CD4-positive, alpha-beta T cell treated with Interferon gamma for 1 hour (primary cell): ENCODE measurements around the gene GP2.

Experiments
- DNase-seq: peaks from one replicate; pipeline ENCODE4 v3.0.0-alpha.2; 2020

Gene GP2

DNA sequence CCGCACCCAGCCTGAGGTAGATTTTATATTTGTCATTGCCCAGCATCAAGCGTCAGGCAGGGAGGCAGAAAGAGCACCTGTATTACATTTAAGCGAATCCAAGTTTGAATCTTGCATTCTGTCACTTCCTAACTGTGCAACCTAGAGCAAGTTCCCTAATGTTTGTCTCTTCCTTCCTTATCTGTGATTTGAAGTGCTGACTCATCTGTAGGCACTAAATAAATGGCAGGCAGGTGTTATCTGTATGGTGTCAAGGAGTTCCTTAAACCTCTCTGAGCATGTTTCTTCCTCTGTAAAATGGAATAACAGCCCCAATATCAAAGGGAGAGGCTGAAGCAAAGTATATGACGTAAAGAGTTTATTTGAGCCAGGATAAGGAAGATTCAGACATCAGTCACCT is 24.3 kb downstream of the GP2 start:
- DNase-seq = no peak

DNA sequence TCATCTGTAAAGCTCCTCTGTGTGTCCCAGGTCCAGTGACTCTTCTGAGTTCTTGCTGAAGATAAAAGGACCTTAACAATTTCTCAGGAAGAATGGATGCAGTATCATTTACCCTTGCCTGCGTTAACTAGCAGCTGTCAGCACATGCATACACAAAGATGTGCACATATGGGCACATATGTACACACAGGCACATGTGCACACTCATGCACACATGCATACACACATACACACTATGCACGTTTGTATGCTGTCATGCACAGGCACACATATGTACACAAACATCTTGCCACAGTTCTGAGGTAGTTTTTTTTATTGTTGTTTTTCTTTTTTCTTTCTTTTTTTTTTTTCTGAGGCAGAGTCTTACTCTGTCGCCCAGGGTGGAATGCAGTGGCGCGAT is 24.9 kb downstream of the GP2 start:
- DNase-seq = no peak

DNA sequence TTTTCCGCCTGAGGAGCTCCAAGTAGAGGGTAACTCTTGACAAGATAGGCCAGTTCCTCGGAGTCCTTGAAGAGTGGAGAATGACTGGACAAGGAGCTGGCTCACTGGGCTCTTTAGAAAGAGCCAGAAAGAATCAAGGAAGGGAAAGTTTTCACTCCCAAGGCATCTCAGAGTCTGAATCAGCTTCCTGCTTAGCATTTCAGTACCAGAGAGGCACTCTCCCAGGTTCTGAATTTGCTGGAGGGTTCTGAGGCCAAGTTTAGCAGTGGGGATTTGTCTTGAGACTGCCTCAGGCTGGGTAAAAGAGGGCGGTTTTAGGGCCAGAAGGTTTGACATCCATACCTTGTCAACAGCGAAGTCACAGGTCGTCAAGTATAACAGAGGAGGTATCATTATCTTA is 25.5 kb downstream of the GP2 start:
- no peak for DNase-seq

DNA sequence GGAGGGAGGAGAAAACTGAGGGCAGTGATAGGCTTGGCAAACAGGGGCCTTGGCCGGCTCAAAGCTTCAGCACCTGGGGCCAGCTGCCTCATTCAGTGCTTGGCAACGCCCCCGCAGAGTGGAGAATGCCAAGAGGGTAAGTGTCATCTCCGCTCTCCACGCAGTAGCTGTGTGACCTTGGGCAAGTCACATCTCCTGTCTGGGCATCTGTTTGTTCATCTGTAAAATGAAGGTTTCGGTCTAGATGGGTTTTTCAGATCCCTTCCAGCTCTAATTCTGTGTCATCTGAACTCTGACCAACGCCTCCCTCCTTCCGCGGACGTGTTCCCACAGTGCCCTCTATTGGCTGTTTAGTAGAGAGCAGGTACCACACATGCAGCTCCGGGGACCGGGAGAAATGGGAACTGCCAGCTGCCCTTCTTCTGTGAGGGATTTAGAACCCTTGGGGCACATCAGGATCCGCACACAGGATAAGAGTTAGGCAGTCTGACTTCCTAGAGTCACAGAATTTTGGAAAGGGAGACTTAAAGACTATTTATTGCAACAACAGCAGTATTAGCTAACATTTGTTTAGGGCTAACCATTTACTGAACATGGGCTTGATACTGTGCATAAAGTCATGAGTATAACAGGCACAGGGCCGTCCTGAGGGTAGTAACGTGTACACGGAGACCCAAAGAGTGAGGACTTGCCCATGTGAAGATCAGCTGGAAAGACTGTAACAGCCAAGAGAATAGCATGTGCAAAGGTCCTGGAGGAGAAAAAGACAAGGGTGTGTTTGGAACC is 26.8 kb downstream of the GP2 start:
- DNase-seq = peak; percentile 1

DNA sequence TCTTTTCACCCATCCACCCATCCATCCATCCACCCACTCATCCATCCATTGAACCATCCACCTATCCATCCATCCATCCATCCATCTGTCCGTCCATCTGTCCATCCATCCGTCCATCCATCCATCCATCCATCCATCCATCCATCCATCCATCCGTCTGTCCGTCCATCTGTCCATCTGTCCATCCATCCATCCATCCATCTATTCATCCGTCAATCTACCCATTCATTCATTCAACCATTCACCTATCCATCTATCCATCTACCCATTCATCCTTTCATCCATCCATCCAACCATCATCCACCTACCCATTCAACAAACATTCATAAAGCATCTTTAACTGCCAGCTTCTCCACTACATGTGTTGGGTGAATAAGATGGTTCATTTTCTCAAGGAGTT is 28.9 kb downstream of the GP2 start:
- no peak for DNase-seq

DNA sequence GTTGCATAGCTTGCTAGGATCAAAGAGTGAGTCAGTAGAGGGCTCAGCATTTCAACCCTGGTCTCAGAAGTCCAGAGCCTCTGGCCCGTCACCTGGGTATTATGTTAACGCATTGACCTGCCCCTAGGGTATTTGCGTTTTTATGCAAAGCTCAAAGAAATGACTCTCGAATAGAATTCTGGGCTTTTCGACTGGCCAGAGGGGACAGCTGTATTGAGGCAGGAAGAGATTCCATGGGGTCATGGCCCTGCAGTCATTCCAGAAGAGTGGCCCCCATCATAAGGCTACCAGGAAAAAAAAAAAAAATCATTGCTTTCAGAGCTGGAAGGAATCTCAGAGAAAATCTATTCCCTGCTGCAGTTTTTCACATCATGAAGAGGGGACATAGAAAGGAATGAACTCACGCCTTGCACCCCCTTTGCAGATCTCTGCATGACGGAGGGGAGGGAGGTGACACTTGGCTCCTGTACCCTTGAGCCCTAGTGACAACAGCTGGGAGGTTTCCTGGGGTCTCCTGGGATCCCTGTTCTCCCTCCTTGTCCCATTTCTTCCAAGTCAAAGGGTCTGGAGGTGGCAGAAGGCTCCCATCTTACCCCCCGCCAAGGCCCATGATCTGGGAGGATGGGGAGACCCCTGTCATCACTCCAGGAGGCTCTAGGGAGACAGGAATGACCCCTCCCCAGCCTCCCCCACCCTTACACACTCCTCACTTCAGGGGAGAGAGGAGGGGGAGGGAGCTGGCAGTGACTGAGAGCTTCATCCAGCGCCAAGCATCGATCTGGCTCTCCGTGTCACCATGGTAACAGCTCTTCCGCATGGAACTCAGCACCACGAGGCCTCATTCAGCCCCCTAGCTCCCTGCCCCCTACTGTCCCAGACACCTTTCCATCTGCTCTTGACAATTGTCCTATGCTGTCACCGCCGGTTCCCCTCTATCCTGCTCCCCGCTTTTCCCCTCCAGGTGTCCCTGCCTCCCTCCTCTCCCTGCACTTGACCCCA is 35.8 kb downstream of the GP2 start:
- no peak for DNase-seq

DNA sequence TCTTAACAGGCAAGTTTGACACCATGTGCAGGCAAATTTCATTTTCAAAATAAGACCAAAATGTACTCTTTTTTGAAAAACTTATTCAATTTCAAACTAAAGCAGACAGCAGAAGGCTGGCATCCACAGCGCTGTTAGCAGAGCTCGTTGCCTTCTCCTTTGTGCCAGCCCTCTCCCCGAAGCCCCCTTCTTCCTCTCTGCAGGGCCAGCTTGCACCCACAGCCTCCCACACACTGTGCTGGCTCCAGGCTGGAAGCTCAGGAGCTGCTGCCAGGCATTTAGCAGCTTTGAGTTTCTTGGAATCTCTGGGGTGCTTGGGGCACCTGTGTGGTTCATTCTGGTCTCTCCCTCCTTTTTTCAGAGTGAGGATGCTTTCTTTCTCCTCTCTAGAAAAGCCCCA is 37.7 kb downstream of the GP2 start:
- no peak for DNase-seq

DNA sequence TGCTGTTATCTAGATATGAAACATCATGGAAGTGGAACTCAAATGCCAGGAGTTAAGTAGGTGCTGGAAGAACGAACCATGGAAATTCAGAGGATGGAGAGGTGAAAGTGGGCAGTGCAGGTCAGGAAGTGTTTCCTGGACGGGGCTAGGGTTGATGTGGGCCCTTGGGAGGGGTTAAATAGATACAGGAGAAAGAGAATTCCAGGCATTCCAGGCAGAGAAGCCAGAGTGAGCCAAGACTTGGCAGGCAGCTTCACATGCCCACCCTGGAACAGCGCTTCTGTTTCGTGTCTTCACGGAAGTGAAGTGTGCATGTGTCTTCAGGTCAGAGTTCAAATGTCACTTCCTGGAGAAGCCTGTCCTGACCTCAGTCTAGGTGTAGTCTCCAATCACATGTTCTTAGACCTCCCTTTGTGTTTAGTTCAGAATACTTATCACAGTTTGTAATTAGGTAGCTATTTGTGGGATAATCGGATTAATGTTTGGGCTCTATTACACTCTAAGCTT is 41.3 kb downstream of the GP2 start:
- DNase-seq = no peak

DNA sequence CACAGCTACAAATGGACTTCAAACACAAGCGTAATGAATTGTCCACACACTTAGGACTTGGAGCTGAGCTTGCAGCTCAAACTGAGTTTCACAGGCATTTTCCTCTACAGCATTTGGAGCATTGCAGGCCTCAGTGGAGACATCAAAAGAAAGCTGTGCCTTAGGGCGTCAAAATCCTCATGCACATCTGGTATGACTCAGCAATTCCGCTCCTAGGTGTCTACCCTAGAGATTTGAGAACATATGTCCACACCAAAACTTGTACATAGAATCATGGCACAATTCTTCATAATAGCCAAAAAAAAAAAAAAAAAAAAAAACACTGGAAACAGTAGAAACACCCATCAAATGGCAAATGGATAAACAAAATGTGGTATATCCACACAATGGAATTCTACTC is 47.1 kb downstream of the GP2 start:
- DNase-seq = no peak

DNA sequence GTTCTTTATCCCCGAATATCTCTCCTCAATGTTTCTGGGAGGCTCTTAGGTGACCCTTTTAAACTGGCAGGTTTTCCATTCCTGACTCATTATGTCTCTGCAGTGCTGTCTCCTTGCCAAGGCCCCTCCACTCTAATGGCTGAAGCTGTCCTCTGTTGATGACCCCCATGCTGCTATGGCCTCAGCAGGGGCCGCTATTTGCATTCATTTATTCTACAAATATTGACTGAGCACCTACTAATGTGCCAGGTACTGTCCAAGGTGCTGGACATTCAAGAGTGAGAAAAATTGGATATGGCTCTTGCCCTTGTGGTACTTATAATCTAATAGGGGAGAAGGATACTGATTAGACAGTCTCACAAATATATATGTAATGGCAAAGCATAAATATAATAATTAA is 55.4 kb downstream of the GP2 start:
- no peak for DNase-seq

DNA sequence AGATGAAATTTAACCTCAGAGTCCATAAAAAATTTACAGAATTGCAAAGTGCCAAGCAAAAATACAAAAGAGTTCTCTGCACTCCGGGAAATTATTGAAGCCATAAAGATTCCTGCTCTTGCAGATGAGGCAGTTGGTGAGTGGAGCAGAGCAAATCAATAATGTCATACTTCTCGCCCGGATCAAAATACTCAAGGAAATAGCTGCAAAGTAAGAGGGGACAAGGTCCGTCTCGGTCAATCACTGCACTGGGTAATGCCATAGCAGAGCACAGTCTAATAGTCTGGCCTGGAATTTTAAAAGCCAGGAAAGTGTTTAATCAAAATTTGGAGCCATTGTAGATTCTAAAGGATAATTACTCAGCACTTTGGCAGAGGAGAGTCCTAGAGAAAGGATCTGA is 58.9 kb downstream of the GP2 start:
- no peak for DNase-seq

DNA sequence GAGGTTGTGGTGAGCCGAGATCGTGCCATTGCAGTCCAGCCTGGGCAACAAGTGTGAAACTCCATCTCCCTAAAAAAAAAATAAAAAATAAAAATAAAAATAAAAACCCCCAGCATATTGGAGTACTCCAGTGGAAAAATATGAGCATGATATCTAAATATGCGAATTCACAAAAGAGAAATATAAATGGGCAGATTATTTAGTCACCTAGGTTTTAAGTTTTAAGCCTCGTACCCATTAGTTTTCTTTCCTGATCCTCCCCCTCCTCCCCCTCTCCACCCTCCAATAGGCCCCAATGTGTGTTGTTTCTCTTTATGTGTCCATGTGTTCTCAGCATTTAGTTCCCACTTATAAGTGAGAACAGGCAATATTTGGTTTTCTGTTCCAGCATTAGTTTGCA is 62.3 kb downstream of the GP2 start:
- DNase-seq = no peak

DNA sequence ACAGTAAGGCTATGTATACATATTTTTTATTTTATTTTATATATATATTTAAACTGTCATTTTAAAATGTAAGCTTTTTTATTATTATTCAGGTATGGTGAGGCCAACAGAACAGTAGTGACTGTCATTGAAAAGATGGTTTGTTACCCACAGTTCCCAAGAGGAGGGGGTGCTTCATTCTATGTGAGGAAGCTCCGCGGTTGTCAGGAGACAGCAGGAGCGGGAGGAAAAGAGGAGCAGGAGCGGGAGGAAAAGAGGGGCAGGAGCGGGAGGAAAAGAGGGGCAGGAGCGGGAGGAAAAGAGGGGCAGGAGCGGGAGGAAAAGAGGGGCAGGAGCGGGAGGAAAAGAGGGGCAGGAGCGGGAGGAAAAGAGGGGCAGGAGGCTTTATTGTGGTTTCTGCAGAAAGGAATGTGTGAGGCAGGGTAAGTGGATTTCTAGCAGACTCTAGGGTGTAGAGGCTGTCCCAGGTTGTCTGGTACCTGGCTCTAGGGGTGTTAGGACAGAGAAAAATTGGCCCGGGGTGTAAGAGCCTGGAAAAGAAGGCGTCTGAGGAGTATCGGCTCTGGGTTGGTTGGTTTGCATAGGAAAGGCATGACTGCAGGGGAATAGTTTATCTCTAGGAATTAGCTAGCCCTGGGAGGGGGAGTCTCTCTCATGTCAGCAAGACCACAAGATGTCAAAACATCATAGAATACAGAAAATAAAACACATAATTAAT is 64.0 kb downstream of the GP2 start:
- DNase-seq = no peak

DNA sequence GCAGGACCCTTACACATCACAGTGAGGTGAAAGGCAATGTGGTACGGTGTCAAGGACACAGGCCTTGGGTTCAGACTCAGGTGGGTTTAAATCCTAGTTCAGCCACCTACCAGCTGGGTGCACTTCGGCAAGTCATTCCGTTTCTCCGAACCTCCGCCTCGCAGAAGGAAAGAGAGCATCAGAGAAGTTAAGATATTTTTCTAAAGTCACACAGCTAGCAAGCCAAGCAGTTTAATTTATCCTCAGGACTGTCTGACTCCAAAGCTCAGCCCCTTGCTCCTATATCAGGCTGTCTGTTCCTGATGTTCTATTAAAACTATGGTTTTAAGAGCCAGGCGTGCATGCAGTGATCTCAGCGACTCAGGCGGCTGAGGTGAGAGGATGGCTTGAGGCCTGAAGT is 65.1 kb downstream of the GP2 start:
- no peak for DNase-seq

DNA sequence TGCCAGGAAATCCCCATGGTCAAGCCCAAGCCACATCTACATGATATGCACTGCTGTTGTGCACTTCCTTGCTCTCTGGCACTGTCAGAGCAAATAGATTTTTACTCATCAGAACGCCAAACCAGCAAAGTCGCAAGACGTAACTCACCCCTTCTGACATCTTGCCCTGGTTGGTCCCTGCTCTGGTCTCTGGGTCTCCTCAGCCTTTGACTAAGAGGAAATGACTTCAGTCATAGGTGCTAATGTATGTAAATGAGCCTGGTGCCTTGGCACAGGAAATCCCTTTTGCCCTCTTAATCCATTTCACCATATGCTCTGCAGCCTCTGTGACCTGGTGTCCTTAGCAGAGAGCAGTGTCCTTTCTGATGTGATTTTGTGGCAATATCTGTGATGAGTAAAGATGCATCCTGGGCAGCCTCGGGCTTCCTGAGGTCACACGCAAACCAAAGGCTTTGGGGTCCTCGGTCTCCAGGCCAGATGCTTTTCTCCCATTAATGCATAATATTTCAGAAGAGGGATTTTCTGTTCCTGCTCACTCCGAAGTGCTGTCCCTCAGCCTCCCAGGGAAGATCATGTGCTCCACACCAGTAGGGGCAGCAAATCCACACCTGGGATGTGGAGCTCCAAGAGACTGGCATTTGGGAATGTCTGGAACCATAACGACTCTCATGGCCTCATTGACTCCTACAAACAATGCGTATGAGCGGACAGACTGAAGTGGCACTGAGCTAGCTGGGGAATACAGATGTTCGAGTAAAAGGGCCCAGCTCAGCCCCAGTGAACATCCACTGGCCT is 66.9 kb downstream of the GP2 start:
- DNase-seq = no peak
